DMS114 treated with DMSO at 0.1 percent for 48 hours (cell line): Measurements from ENCODE around the gene ARF3.

Source experiments
- DNase-seq: peaks from one replicate; lab custom pipeline; 2025; ENCODE audit not compliant: unreplicated experiment; lab: John Stamatoyannopoulos, UW

Gene ARF3

DNA sequence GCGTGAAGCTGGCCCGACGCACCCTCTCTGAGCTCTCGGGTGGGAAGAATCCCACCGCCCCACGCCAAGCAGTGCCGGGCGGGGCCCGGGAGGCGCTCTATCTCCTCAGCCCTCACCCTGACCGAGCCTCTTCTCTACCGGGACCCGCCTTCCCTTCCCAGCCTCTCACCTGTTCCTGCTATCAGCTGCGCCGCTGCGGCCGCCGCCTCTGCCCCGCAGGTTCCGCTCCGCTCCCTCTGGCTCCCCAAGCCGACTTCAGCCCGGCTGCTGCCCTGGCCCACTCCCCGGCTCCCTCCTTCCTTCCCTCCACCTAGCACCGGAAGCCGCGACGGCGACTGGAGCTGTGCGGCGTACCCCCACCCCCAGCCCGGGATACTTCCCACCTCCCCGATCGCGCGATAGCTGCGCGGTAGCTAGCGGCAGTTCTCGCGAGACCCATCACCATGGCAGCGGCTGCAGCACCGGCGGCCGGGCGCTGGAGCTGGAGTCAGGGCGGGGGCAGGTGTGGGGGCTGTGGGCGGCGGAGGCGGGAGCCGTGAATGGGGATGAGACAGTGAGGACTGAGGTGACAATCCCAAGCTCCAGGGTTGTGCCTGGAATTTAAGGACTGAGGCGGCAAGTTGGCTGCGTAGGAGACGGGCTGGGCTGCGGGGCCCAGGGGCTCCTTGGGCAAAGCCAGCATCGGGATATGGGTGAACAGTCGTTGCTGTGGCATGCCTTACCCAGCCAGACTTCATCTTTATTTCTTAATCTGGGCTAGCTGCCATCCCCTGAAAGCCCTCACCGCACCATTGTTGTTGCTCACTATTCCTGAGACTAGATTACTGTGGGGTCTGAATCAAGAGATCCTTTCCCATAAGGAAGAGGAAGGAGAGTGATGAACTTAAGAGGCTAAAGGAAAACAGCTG is at the start of gene ARF3:
ARF3 (minus strand) TSS at position 347 of the 908 bp plus-strand sequence. CDS start 16,392 bp downstream, outside the sequence.
- DNase-seq, result peak; percentile 87

DNA sequence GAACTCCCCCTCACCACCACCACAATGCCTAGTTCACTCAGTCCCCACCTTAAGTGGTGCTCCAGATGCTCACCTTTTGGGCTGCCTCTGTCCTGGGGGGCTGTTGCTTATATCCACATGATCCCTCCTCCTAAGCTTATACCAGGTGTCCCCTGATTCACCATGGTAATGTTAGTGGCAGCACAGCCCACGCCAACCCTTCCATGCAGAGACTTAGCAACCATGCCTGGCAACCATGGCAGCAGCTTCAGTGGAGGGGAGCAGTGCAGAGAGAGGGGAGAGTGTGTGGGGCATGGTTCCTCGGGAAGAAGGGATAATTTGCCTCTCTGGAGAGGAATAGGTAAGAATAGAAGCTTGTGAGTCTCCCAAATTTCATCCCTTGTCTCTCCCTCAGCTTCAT is 43.1 kb upstream of the ARF3 start:
- DNase-seq, result no peak

DNA sequence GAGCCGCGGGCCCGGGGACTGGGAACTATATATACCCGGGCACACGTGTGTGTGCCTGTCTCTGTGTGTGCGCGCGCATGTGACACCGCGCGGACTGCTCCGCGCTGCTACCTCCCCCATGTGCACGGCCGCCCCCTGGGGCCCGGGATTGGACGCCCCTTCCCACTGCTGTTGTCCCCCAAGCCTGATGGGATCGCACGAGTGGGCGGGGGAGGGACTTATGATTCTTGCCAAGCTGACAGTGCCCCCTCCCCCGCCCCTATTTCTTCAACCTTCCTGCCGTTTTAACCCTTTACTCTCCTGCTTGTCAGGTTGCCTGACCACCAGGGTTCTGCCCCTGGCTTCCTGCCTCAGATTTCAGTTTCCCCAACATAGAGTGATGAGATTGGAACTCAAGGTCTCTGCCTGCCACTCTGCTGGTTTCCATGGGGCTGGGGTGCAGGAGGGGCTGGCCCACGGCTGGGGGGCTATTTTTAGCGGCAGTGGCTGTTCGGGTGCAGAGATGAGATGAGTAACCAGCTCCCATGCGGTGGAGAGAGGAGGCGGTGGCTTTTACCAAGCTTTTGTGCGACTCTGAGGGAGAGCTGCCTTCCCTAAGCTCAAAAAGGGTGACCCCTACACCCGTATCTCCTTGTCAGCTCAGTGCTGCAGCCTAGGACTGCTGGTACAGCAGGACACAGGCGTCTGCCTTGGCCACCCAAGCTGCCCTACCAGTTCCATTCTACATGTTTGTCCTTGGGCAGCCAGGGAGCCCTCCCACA is 42.3 kb upstream of the ARF3 start, which contains the start of gene DDN:
DDN (minus strand) TSS at position 5 of the 761 bp plus-strand sequence. CDS start 88 bp downstream, outside the sequence.
- peak; percentile 27 for DNase-seq

DNA sequence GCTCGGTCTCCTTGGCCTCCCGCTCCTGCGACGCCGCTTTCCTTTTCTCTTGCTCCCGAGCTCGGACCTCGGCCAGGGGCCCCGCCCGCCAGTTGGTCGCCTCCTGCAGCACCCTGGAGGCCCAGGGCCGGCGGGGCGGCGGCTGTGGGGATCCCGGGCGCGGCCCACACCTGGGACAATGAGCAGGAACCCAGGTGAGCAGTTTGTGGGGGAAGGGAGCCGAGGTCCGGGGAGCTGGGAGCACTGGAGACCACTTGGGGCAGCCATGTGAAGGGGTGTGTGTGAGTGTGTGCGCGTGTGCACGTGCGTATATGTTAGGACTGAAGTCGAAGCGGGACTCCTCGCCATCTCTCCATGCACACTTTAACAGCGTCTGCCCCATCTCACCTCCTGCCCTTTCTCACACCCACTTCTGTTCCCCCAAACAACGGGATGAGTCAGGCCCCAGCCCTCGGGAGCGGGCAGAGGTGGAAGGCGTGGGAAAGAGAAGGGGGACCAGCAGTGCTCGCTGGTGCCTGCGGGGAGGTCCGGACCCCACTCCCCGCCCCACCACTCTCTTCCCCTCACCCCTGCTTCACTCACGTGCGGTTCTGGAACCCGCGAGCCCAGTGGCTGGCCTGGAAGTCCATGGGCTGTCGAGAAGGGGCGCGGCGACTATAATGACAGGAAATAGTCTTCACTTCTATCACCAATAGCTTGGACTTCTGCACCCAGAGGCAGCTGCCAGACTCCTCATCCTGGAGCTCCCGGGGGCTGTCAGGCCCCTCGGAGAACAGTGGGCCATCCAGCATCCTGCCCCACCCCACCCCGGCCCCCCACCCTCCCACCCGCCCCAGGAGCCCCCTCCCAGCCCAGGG is 41.4 kb upstream of the ARF3 start:
- DNase-seq, result no peak

DNA sequence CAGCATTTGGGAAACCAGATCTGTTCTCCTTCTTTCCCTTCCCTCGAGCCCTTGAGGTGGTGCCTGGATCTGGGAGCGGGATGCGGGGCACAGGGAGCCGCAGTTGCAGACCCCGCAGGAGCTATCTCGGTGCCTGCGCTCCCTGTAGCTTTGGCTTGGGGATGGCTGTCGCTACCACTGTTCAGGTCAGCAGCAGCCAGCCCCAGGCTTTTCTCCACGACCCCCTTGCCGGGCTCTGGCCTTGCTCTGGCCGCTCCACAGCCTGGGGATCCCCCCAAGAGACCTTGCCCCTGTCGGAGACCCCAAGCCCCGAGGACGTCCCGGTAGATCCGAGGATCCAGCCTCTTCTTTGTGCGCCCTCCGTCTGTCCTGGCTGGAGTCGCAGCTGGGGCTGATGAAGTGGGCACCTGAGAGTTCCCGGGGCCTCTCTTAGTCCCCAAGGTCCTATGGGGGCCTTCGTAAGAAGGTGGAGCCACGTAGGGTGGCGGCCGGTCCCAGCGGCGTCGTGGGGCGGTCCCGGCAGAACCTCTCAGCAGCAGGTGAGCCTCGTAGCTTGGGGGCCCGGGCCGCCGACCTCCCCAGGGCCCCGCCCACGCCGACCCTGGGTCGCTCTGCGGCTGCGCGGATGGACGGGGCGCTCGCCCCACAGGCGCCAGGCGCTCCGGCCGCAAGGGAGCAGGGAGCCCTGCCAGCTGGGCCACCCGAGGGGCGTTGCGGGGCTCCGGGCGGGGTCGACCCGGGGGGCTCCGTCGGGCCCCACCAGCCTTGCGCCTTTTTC is 40.6 kb upstream of the ARF3 start:
- no peak for DNase-seq

DNA sequence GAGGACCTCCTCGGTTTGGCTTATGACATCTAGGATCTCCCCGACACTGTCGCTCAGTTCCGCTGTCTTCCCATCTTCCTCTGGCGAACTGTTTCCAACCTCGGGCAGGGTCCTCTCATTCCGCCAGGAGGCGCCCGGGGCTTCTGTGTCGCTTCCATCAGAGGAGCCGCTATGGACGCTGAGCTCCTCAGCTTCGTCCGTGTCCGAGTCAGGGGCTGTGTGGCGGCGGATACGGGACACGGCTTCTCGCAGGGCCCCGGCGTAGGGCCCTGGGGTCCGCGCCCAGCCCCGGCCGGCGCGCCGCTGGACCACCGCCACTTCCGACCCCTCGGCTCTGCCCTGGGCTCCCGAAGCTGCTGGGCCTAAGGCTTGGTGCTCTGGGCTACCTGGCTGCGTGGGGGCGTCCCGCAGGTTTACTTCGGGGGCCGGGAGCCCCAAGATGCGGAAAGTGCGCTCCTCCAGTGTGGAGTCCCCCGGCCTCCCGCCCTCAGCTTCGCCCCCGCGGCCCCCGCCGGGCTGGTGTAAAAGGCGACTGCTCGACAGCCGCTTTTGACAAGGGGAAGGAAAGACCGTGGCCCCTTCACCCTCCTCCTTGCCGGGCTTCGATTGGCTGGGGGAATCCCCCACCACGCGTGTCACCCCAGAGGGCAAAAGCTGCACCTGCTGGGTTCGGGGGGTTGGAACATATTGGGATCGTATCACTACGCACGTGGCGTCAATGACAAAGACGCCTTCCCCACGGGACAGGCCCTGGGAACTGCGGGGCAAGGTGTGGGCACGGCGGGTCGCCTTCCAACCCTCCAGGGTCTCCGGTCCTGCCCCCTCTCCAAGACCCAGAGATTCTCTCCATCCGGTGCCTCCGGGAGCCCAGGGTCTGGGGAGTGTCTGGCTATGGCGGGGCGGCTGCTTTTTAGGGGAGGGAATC is 39.8 kb upstream of the ARF3 start:
- peak; percentile 39 for DNase-seq

DNA sequence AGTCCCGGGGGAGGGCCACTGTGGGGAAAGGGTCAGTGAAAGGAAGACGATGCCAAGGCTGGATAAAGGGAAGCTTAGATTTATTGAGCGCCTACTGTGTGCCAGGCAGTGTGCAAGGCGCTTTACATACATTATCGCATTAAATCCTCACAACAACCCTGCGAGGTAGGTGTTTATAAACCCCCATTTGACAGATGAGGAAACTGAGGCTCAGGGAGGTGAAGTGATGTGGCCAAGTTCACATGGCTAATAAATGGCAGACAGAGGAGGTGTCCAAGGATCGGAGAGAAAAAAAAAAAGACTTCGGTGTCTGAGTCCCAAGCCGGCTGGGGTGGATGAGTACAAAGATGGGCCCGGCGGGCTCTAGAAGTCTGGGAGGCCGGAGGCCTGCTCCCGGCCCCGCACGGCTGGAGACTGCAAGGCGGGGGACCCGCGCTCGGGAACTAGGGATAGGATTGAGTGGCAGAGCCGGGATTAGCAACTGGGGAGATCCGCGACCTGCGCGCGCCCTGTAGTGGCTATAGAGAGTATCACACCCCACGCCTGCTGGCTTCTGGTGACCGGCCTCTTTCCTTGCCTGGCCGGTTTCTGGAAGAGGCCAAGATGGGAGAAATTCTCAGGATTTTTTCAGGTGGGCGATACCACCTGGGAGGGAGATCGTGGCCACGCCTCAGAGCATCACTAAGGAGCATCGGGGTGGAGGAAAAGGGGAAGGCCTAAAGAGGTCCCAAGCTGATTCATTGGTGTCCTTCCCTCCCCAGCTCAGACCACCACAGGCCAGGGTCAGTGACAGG is 38.0 kb upstream of the ARF3 start:
- peak; percentile 57 for DNase-seq

DNA sequence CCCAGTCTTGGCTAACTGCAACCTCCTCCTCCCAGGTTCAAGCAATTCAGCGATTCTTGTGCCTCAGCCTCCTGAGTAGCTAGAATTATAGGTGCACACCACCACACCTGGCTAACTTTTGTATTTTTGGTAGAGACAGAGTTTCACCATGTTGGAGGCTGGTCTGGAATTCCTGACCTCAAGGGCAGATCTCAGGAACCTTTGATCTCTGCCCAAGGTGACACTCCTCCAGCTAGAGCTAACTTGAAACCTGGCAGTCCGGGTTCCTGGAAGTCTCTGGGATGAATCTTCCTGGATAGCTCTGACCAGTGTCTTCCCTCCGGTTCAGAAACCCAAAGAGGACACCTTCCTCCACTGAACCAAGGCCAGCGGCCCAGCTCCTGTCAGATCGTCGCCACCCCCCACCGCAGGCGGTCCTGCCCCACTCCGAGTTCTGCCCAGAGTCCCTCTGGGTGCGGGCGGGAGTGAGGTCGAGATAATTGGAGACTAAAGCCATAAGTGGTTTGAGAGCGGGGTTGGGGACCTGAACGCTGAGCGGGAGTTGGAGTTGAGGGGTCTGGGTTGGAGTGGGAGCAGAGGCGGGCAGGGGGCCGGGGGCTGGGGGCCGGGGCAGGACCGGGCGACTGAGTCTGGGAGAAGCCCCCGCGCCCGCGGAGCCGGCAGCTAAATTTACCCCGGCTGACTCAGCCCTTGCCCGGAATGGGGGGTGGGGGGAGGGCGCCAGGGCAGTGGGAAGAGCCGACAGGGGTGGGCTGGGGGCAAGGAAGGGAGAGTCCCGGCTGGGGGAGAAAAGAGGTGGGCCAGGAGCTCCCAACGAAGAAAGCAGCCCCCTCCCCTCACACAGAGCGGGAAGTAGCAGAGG is 37.2 kb upstream of the ARF3 start:
- no peak for DNase-seq

DNA sequence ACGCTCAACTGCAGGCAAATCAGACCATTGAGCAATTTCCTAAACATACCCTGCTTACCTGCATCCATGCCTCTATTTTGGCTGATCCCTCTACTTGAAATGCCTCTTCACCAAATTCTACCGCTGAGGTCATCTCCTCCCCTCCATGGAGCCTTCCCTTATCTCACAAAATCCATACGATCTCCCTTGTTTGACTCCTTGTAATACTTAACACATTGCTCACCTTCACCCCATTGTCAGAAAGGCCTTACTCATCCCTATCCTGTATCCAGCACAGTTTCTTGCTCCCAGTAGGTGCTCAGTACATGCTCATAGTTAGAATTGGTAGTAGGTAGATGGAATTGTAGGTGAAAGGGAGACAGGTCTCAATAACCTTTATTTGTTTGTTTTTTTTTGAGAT is 36.5 kb upstream of the ARF3 start:
- DNase-seq, result no peak

DNA sequence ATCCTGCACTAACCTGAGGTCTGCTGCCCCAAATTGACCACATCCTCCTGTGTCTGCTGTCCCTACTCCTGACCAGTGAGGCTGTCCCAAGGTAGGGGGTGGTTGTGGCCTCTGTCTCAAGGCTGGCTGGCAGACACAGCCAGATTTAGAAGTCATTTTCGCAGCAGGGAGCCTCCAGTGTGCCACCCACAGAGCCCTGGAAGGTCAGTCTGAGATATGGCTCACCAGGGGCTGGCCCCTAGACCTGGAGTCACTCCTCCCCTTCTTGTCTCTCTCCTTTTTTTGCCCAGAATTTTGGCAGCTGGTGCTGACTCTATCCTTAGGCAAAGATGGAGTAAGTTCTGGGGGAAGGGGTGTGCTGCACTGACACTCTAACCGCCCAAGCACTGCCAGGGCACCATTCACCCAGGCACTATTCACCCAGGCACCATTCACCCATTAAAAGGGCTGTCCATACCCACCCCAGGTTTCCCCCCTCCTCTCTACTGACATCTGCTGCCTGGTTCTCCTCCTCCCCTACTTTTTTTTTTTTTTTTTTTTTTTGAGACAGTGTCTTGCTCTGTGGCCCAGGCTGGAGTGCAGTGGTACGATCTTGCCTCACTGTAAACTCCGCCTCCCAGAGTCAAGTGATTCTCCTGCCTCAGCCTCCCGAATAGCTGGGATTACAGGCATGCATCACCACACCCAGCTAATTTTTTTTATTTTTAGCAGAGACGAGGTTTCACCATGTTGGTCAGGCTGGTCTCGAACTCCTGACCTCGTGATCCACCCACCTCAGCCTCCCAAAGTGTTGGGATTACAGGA is 34.2 kb upstream of the ARF3 start:
- no peak for DNase-seq

DNA sequence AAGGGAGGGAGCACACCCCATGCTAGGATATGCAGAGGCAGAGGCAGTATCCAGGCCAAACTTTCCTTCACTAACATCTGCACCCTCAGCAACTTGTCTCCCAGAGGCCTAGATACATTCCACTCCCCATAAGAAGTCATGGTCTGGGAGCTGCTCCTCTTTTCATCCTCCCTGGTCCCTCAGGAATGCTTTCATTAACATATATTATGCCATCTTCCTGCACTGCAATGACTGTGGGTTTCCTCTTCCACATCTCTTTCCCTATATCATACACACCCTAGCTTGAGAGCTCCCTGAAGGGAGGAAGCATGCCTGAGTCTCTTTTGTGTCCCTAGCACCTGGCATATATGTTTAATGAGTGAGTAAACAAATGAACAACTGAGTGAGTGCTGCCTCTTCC is 33.3 kb upstream of the ARF3 start:
- DNase-seq, result no peak

DNA sequence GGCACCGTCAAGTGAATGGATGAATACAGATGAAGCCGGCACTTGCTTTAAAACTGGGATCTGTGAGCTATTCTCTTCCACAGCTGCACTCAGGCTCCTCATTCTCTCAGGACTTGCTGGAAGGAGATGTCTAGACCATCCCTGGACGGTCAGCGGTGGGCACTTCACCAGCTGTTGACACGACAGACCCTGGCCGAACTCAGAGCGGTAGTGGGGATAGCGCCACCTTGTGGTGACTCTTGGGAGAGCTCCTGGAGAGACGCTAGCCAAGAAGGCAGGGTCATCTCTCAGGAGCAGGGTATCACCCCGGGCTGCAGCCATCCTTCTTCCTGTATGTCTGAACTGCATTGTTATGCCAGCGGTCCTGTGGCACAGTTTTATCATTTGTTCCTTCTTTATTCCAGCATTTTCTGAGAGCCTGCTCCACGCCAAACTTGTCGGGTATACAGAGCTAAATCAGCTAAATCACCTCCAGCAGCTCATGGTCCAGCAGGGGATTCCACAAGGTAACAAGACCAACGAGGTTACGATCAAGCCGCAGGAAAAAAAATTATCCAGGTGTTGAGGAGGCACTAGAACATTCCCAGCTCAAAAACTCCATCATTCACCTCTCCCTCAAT is 30.9 kb upstream of the ARF3 start:
- DNase-seq, result peak; percentile 33

DNA sequence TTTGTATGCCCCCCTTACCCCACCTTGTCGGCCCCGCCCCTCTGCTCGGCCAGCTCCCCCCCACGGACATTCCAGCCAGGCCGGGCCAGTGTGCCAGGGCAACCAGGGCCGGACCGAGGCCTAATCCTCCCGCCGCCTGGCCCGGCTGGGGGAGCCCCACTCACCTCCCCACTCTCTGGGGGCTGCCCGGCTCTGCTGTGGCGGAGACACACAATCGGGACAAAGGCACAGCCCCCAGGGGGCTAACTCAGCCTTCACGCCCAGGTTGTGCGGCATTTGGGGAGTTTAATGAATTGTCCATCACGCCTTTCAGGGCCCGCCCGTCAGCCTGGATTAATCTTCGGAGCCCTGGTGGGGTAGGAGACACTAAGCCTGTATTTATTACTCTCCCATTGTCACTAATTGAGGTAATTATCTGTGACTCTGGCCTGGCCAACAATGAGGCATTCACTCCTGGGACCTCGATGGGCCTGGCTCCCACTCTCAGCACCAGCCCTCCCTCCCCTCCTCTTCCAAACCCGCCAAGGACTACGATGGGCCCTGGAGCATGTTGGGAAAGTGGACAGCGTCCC is 29.5 kb upstream of the ARF3 start:
- no peak for DNase-seq

DNA sequence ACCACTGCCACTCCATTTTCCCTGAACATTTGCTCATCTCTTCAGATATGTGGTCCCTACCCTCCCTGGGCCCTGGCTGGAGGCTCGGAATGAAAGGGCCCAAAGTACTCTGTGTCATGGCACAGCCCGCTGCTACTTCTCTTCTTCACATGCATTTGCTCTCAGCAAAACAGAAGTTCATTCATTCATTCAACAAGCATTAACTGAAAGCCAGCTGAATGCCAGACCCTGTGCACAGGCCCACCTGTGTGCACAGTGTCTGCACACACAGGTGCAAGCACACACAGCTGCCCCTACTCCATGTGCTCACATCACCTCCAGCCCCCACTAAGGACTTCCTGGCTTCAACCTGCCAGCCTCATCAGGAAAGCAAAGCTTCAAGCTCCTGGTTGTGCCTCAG is 28.6 kb upstream of the ARF3 start:
- DNase-seq, result no peak

DNA sequence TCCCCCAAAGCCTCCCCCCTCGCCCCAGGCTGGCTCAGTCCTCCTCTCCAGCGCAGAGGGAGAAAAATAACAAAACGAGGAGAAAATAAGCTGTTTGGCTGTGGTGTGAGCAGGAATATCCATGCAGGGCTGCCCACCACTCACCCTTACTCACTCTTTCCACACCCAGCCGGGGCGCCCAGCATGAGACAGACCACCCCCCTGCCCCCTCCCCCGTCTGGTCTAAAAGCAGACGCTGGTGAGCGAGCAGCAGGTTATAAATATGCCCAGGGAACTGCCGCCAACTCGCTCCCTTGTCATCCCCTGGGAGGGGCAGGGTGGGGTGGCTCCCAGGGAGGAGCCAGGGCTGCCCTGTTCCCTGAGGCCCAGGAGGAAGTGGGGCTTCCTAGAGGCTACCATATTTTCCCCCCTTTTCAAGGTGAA is 28.2 kb upstream of the ARF3 start:
- DNase-seq, result no peak
